Nasal cavity respiratory epithelium epithelial cell of viscerocranial mucosa (primary cell): ENCODE results near the gene LCE2A. TPM values are rescaled to one million over a fixed set of nuclear protein-coding genes. Genes with fewer than 3 reads are reported as not detected.

Experiments used
- total RNA-seq: library from RNA; depleted of rRNA; stranded (reverse); fragments of >200 nt; gene quantifications from 2 replicates; pipeline ENCODE4 v1.2.3, GENCODE V29; 2014

The LCE2A gene, protein sequence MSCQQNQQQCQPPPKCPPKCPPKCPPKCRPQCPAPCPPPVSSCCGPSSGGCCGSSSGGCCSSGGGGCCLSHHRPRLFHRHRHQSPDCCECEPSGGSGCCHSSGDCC
- total RNA-seq: not detected in 2 replicates

DNA sequence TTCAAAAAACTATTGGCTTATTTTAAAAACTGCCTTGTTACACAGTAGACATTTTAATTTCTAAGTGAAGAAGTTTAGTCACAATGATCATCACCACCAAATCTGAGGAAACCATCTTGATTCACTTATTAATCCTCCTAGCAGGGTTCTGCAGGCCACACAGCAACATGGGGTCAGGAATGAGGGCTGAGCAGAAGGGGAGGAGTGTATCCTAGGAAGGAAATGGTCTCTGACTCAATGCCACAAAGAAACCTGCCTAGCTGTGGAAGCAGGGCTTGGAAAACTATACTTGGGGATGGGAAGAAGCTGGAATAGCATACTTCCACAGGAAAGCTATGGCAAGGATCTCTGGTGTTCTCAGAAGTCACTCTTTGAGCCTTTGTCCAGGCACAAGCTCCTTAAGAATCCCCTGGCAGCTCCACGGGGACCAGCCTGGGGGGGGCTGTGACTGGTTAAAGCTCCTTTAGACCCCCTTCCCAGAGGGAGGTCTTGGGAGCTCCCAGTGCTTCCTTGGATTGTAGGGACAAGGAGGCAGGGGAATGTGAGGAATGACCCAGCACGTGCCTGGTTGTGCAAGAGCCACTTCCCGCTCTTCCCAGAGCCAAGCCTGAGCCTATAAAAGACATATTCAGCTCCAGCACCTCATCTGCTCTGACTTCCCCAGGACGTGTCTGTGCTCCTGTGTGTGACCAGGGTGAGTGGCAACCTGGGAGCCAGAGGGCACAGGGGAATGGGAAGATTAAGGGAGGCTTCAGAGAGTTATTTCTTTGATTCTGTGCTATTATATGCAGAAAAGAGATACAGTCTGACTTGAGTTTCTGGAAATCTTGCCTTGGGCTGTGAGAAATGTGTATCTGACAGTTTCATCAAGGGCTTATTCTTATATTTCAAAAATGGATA lies at the start of gene LCE2A:
LCE2A (plus strand) TSS at position 645 of the 900 bp plus-strand sequence. CDS start 557 bp downstream, outside the sequence.

DNA sequence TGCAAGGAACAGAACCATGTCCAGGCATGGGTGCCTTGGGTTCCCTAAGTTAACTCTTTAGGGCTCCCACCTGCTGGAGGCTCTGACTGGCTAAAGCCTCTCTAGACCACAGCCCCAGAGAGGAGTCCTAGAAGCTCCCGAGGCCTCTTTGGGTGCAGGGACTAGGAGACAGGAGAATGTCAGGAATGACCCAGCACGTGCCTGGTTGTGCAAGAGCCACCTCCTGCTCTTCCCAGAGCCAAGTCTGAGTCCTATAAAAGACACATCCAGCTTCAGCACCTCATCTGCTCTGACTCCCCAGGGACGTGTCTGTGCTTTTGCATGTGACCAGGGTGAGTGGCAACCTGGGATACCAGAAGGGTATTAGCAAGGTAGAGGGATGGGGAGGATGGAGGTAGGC lies 35.0 kb upstream of the LCE2A start, which contains the start of gene LCE2D:
LCE2D (plus strand) TSS at position 283 of the 400 bp plus-strand sequence. CDS start 726 bp downstream, outside the sequence.

DNA sequence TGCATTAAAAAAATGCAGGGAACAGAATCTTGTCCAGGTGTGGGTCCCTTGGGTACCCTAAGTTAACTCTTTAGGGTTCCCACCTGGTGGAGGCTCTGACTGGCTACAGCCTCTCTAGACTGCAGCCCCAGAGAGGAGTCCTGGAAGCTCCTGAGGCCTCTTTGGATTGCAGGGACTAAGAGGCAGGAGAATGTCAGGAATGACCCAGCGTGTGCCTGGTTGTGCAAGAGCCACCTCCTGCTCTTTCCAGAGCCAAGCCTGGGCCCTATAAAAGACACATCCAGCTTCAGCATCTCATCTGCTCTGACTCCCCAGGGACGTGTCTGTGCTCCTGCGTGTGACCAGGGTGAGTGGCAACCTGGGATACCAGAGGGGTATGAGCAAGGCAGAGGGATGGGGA lies 23.2 kb upstream of the LCE2A start, which contains the start of gene LCE2C:
LCE2C (plus strand) TSS at position 297 of the 400 bp plus-strand sequence. CDS start 737 bp downstream, outside the sequence.

DNA sequence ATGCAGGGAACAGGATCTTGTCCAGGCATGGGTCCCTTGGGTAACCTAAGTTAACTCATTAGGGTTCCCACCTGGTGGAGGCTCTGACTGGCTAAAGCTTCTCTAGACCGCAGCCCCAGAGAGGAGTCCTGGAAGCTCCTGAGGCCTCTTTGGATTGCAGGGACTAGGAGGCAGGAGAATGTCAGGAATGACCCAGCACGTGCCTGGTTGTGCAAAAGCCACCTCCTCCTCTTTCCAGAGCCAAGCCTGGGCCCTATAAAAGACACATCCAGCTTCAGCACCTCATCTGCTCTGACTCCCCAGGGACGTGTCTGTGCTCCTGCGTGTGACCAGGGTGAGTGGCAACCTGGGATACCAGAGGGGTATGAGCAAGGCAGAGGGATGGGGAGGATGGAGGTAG lies 12.3 kb upstream of the LCE2A start, which contains the start of gene LCE2B:
LCE2B (plus strand) TSS at position 301 of the 400 bp plus-strand sequence. CDS start 721 bp downstream, outside the sequence.

DNA sequence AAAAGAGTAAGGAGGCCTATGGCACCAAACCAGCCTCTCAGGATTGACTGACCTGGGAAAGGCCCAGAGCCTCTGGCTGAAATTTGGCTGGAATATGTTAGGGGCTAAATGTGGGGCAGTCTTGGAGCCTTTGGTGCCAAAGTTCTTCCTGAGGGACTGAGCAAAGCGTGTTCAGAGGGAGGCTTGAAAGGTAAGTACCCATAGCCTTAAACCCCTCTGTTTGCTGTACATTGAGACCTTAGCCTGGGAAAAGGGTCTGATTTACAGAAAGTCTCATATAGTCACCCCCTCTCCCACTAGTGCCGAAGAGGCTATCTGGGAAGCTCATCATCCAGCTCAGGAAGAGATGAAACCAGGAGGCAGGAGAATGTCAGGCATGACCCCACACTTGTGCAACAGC lies 9.7 kb downstream of the LCE2A start, which contains the start of gene LCE4A:
LCE4A (plus strand) TSS at position 301 of the 400 bp plus-strand sequence. CDS start 916 bp downstream, outside the sequence.

Other genes with a start within 250 kb of the LCE2A start
- gene LCE5A, start 187.5 kb upstream of the LCE2A start, total RNA-seq: not detected in 2 replicates
- gene CRCT1, start 183.9 kb upstream of the LCE2A start, total RNA-seq: 0.21 and 49.9 TPM in 2 replicates
- 8.5 TPM in 1 of 2 replicates, not detected in the other for gene LCE3E, start 131.6 kb upstream of the LCE2A start, total RNA-seq
- gene LCE3D, start 117.8 kb upstream of the LCE2A start, total RNA-seq: 35.9 TPM in 1 of 2 replicates, not detected in the other
- not detected in 2 replicates for gene LCE3C, start 98.1 kb upstream of the LCE2A start, total RNA-seq
- not detected in 2 replicates for gene LCE3B, start 84.5 kb upstream of the LCE2A start, total RNA-seq
- gene LCE3A, start 75.2 kb upstream of the LCE2A start, total RNA-seq: not detected in 2 replicates
- gene LCE2D, start 35.0 kb upstream of the LCE2A start, total RNA-seq: not detected in 2 replicates
- not detected in 2 replicates for gene LCE2C, start 23.1 kb upstream of the LCE2A start, total RNA-seq
- gene LCE2B, start 12.2 kb upstream of the LCE2A start, total RNA-seq: not detected in 2 replicates
- not detected in 2 replicates for gene LCE4A, start 9.8 kb downstream of the LCE2A start, total RNA-seq
- gene KPRP, start 59.7 kb downstream of the LCE2A start, total RNA-seq: 0.34 TPM in 1 of 2 replicates, not detected in the other
- not detected in 2 replicates for gene LCE1F, start 76.8 kb downstream of the LCE2A start, total RNA-seq
- not detected in 2 replicates for gene LCE1E, start 87.9 kb downstream of the LCE2A start, total RNA-seq
- gene LCE1D, start 98.4 kb downstream of the LCE2A start, total RNA-seq: not detected in 2 replicates
- 0.34 TPM in 1 of 2 replicates, not detected in the other for gene LCE1C, start 108.3 kb downstream of the LCE2A start, total RNA-seq
- not detected in 2 replicates for gene LCE1B, start 113.6 kb downstream of the LCE2A start, total RNA-seq
- 0.34 TPM in 1 of 2 replicates, not detected in the other for gene LCE1A, start 129.1 kb downstream of the LCE2A start, total RNA-seq
- gene LCE6A, start 144.5 kb downstream of the LCE2A start, total RNA-seq: not detected in 2 replicates
- gene LCE7A, start 161.7 kb downstream of the LCE2A start, total RNA-seq: not detected in 2 replicates
- gene SMCP, start 180.0 kb downstream of the LCE2A start, total RNA-seq: not detected in 2 replicates
- gene IVL, start 210.2 kb downstream of the LCE2A start, total RNA-seq: 18.8 and 30.8 TPM in 2 replicates
- not detected in 2 replicates for gene SPRR5, start 248.9 kb downstream of the LCE2A start, total RNA-seq